ENCODE data around the gene KIRREL3. TPM values are rescaled to one million over a fixed set of nuclear protein-coding genes. Genes with fewer than 3 reads are reported as not detected.

KIRREL3 gene
- total RNA-seq, 1 donor from 2014 or later: under 0.01 TPM

DNA sequence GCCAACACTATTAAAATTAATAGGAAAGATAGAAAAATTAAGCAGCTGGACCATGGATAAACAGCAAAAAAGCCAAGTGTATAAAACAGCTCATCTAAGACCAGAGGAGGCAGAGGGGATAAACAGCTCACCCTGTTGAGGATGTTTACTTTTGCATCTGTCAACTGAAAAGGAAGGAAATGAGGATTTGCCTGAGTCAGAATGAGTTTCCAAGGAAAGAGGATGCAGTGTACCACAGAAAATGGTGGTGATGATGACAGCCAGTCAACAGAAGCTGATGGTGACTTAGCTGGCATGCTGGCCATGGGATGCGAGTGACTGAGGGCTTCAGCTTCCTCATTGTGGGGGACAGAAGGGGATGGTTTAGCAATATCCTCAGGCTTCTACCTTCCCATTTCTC, 183.5 kb downstream of the KIRREL3 start:
- no peak overlapping the region for H3K27ac ChIP-seq (ENCODE audit: low read depth, low read length)
- no peaks in the 10 kb centered on the region for H3K36me3 ChIP-seq (ENCODE audit: control insufficient read depth in 3 of 3, insufficient read depth in 3 of 3, low read length in 3 of 3)
- H3K4me3 ChIP-seq (ENCODE audit: low read length in 3 of 3): no peak overlapping the region
- H3K9ac ChIP-seq (ENCODE audit: low read depth in 1 of 3, low read length in 3 of 3): no peak overlapping the region
- no peaks in the 10 kb centered on the region for H3K4me1 ChIP-seq (ENCODE audit: control insufficient read depth in 3 of 3, insufficient read depth in 3 of 3, low read length in 3 of 3)
- no peaks in the 10 kb centered on the region for H3K9me3 ChIP-seq (ENCODE audit: control insufficient read depth in 3 of 3, low read length in 3 of 3)
- H3K27me3 ChIP-seq (ENCODE audit: control insufficient read depth in 3 of 3, insufficient read depth in 3 of 3, low read length in 3 of 3): peaks cover 0 to 12% (median 8%) of the 10 kb centered on the region in 3 donors

DNA sequence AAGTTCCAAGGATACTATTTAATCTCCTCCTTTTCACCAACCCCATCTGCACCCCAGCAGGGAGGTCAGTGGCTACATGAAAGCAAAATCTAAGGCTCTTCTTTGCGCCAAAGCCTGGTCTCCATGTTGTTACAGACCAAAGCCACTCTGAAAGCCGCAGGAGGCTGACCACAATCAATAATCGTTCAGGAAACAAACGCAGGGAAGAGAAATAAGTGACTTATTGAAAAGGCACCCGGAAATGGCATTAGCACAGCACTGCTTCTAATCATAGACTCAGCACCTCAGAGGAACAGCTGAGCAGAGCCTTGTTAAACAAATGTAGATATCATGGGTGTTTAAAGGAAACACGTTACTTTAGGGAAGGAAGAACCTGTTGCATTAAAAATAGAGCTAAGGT, 183.9 kb downstream of the KIRREL3 start:
- Histone ChIP-seq H3K36me3 (ENCODE audit: control insufficient read depth in 3 of 3, insufficient read depth in 3 of 3, low read length in 3 of 3) (no peaks in the 10 kb centered on the region), H3K4me1 (ENCODE audit: control insufficient read depth in 3 of 3, insufficient read depth in 3 of 3, low read length in 3 of 3) (no peaks in the 10 kb centered on the region), H3K9ac (ENCODE audit: low read depth in 1 of 3, low read length in 3 of 3) (no peak overlapping the region), H3K9me3 (ENCODE audit: control insufficient read depth in 3 of 3, low read length in 3 of 3) (no peaks in the 10 kb centered on the region), H3K4me3 (ENCODE audit: low read length in 3 of 3) (no peak overlapping the region), H3K27me3 (ENCODE audit: control insufficient read depth in 3 of 3, insufficient read depth in 3 of 3, low read length in 3 of 3) (peaks cover 0 to 12% (median 8%) of the 10 kb centered on the region in 3 donors), H3K27ac (ENCODE audit: low read depth, low read length) (no peak overlapping the region)

DNA sequence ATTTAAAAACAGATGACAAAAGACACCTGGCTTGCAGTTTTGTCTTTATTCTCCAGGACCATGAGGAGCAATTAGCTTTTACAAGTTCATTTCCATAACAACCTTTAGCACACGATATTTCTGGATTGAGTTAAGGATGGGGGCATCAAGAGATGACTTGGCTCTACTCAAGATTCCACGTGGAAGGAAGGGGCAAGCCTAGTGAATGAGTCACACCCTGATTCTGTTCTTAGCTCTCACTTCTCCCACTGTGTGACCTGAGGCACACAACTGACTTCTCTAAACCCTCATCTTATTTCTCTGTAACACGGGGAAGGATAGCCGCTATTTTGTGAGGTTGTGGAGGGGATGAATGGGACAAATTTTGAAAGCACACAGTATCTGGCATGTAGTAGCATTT, 185.5 kb downstream of the KIRREL3 start:
- Histone ChIP-seq H3K4me1 (ENCODE audit: control insufficient read depth in 3 of 3, insufficient read depth in 3 of 3, low read length in 3 of 3) (no peaks in the 10 kb centered on the region), H3K27ac (ENCODE audit: low read depth, low read length) (no peak overlapping the region), H3K4me3 (ENCODE audit: low read length in 3 of 3) (no peak overlapping the region), H3K36me3 (ENCODE audit: control insufficient read depth in 3 of 3, insufficient read depth in 3 of 3, low read length in 3 of 3) (no peaks in the 10 kb centered on the region), H3K9me3 (ENCODE audit: control insufficient read depth in 3 of 3, low read length in 3 of 3) (no peaks in the 10 kb centered on the region), H3K27me3 (ENCODE audit: control insufficient read depth in 3 of 3, insufficient read depth in 3 of 3, low read length in 3 of 3) (peaks cover 0 to 13% (median 7%) of the 10 kb centered on the region in 3 donors), H3K9ac (ENCODE audit: low read depth in 1 of 3, low read length in 3 of 3) (no peak overlapping the region)

DNA sequence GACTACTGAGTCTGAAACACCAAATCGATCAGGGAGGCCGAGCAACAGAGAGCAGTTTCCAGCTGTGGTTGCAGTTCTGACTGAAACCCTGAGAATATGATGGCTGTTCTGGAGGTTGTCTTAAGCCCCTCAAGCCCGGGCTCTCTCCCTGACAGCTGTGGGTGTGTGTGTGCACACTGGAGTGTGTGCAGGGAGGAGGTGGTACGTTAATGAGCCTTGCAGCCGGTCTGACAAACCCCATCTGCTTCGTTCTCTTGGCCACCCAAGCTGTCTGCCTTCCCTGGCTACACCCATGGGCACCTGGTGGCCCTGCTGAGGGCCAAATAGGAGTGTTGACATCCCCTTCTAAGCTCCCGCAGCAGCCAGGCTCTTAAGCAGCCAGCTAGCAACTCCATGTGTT, 189.8 kb downstream of the KIRREL3 start:
- Histone ChIP-seq H3K27me3 (ENCODE audit: control insufficient read depth in 3 of 3, insufficient read depth in 3 of 3, low read length in 3 of 3) (peaks cover 0 to 5% (median 2%) of the 10 kb centered on the region in 3 donors), H3K36me3 (ENCODE audit: control insufficient read depth in 3 of 3, insufficient read depth in 3 of 3, low read length in 3 of 3) (no peaks in the 10 kb centered on the region), H3K9me3 (ENCODE audit: control insufficient read depth in 3 of 3, low read length in 3 of 3) (no peaks in the 10 kb centered on the region), H3K9ac (ENCODE audit: low read depth in 1 of 3, low read length in 3 of 3) (no peak overlapping the region), H3K4me1 (ENCODE audit: control insufficient read depth in 3 of 3, insufficient read depth in 3 of 3, low read length in 3 of 3) (no peaks in the 10 kb centered on the region), H3K4me3 (ENCODE audit: low read length in 3 of 3) (no peak overlapping the region), H3K27ac (ENCODE audit: low read depth, low read length) (no peak overlapping the region)

DNA sequence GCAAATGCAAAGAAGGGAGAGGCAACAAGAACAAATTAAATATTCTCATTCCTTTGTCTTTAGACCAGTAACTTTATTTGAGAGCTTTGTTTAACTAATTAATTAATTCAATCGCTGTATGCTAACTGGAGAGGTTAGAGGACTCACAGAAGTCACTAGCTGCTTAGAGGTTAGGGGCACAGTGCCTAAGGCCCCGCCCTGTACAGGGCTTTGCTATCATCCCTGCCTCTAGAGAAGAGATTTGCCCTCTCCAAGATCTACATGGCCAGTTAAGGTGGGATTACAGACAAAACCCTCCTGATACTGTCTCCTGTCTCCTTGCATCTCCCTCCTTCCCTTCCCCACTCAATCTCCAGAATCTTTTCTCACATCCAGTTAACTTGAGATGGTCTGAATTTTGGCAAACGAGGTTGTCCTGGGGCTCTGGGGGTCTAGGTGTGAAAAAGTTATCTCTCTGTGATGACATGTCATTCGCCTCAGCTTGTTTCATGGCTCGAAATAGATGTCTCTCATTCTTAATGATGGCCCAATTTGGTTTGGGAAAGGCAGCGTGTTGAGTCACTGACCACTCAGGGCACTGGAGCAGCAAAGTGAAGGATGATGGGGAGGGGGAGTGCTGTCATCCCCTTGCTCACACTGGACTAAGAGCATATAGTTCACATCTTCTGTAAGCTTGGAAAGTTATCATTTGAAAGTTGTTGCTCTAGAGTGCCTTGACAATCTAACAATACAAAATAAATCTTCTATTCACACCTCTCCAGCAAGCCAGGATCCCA, 190.9 kb downstream of the KIRREL3 start:
- Histone ChIP-seq H3K4me3 (ENCODE audit: low read length in 3 of 3) (no peak overlapping the region), H3K4me1 (ENCODE audit: control insufficient read depth in 3 of 3, insufficient read depth in 3 of 3, low read length in 3 of 3) (no peaks in the 10 kb centered on the region), H3K9ac (ENCODE audit: low read depth in 1 of 3, low read length in 3 of 3) (no peak overlapping the region), H3K27ac (ENCODE audit: low read depth, low read length) (no peak overlapping the region), H3K36me3 (ENCODE audit: control insufficient read depth in 3 of 3, insufficient read depth in 3 of 3, low read length in 3 of 3) (no peaks in the 10 kb centered on the region), H3K9me3 (ENCODE audit: control insufficient read depth in 3 of 3, low read length in 3 of 3) (no peaks in the 10 kb centered on the region), H3K27me3 (ENCODE audit: control insufficient read depth in 3 of 3, insufficient read depth in 3 of 3, low read length in 3 of 3) (peaks cover 0 to 5% (median under 1%) of the 10 kb centered on the region in 3 donors)

DNA sequence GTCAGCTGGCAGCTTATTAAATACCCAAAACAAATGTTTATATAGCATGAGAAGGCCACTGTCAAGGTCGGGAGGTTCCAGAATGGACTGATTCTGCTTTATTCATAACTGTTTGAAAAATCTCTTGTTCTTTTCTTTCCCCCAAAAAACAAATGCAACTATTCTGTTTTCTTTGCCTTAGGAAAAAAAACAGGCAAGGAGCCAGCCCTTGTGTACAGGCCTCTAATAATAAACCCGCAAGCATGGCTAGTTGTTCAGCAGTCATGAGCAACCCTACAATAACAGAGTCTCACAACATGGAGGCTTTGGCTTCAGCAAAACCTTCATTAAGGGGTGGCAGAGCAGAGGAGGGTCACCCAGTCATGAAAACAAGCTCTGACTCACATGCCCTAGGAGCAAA, 191.7 kb downstream of the KIRREL3 start:
- Histone ChIP-seq H3K36me3 (ENCODE audit: control insufficient read depth in 3 of 3, insufficient read depth in 3 of 3, low read length in 3 of 3) (no peaks in the 10 kb centered on the region), H3K4me3 (ENCODE audit: low read length in 3 of 3) (no peak overlapping the region), H3K27me3 (ENCODE audit: control insufficient read depth in 3 of 3, insufficient read depth in 3 of 3, low read length in 3 of 3) (peaks cover 0 to 5% (median 0%) of the 10 kb centered on the region in 3 donors), H3K27ac (ENCODE audit: low read depth, low read length) (no peak overlapping the region), H3K4me1 (ENCODE audit: control insufficient read depth in 3 of 3, insufficient read depth in 3 of 3, low read length in 3 of 3) (no peaks in the 10 kb centered on the region), H3K9me3 (ENCODE audit: control insufficient read depth in 3 of 3, low read length in 3 of 3) (no peaks in the 10 kb centered on the region), H3K9ac (ENCODE audit: low read depth in 1 of 3, low read length in 3 of 3) (no peak overlapping the region)

DNA sequence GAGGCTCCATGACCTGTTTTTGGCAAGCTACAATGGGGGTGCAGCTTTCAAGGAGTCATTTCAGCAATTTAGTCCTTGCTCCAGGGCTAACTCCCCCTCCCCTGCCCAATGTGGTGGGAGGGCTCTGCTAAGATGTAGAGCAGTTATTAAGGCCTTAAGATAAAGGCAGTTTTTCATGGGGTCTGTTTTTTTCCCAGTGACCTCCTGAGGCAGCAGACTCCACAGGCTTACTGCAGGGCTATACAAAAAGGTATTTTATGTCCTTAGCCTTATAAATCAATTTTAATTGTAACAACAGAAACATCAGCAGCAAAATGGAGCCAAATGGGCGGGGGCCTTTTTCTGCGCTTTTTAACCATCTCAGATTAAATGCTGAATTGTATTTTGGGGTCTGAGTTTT, 192.3 kb downstream of the KIRREL3 start:
- Histone ChIP-seq H3K9ac (ENCODE audit: low read depth in 1 of 3, low read length in 3 of 3) (no peak overlapping the region), H3K27ac (ENCODE audit: low read depth, low read length) (no peak overlapping the region), H3K4me3 (ENCODE audit: low read length in 3 of 3) (no peak overlapping the region), H3K4me1 (ENCODE audit: control insufficient read depth in 3 of 3, insufficient read depth in 3 of 3, low read length in 3 of 3) (no peaks in the 10 kb centered on the region), H3K36me3 (ENCODE audit: control insufficient read depth in 3 of 3, insufficient read depth in 3 of 3, low read length in 3 of 3) (no peaks in the 10 kb centered on the region), H3K9me3 (ENCODE audit: control insufficient read depth in 3 of 3, low read length in 3 of 3) (no peaks in the 10 kb centered on the region), H3K27me3 (ENCODE audit: control insufficient read depth in 3 of 3, insufficient read depth in 3 of 3, low read length in 3 of 3) (peaks cover 0 to 5% (median 0%) of the 10 kb centered on the region in 3 donors)

DNA sequence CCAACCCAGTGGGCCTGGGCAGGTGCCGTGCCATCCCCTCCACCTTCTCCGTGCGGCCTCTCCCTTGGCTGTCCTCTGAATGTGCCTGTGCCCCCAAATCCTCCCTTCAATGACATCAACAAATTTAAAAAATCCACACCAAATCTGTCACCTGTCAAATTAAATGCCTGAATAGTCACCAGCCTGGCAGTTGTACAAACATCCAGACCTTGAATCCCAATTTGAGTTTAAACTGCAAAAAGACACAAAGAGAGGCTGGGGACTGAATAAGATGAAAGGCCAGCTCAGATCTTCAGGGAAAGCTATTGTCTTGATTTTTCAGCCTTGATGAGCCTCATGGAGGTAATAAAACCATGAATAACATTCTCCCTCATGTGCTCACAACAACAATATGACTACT, 194.7 kb downstream of the KIRREL3 start:
- Histone ChIP-seq H3K36me3 (ENCODE audit: control insufficient read depth in 3 of 3, insufficient read depth in 3 of 3, low read length in 3 of 3) (no peaks in the 10 kb centered on the region), H3K9ac (ENCODE audit: low read depth in 1 of 3, low read length in 3 of 3) (no peak overlapping the region), H3K4me1 (ENCODE audit: control insufficient read depth in 3 of 3, insufficient read depth in 3 of 3, low read length in 3 of 3) (no peaks in the 10 kb centered on the region), H3K9me3 (ENCODE audit: control insufficient read depth in 3 of 3, low read length in 3 of 3) (no peaks in the 10 kb centered on the region), H3K4me3 (ENCODE audit: low read length in 3 of 3) (no peak overlapping the region), H3K27me3 (ENCODE audit: control insufficient read depth in 3 of 3, insufficient read depth in 3 of 3, low read length in 3 of 3) (peaks cover 0 to 6% (median 0%) of the 10 kb centered on the region in 3 donors), H3K27ac (ENCODE audit: low read depth, low read length) (no peak overlapping the region)

DNA sequence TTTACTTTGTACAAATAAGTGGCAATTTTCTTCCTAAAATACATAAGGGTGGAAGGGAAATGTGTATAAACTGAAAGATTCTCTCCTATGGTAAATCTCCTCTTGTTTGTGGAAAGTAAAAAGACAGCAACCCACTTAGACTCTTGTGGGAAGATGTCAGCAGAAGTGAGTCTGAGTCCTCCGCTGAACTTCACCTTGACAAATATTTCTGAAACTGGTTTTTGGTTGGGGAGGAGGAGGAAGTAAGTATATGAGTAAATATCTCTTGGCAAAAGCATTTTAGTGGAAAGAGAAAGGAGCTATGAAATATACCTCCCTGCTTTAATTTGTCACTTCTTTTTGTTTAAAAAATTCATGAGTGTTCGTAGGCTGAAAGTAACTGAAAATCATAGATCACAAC, 196.2 kb downstream of the KIRREL3 start:
- no peak overlapping the region for H3K4me3 ChIP-seq (ENCODE audit: low read length in 3 of 3)
- no peak overlapping the region for H3K27ac ChIP-seq (ENCODE audit: low read depth, low read length)
- no peaks in the 10 kb centered on the region for H3K9me3 ChIP-seq (ENCODE audit: control insufficient read depth in 3 of 3, low read length in 3 of 3)
- peaks cover 0 to 3% (median 0%) of the 10 kb centered on the region in 3 donors for H3K27me3 ChIP-seq (ENCODE audit: control insufficient read depth in 3 of 3, insufficient read depth in 3 of 3, low read length in 3 of 3)
- no peaks in the 10 kb centered on the region for H3K4me1 ChIP-seq (ENCODE audit: control insufficient read depth in 3 of 3, insufficient read depth in 3 of 3, low read length in 3 of 3)
- H3K36me3 ChIP-seq (ENCODE audit: control insufficient read depth in 3 of 3, insufficient read depth in 3 of 3, low read length in 3 of 3): no peaks in the 10 kb centered on the region
- H3K9ac ChIP-seq (ENCODE audit: low read depth in 1 of 3, low read length in 3 of 3): no peak overlapping the region

DNA sequence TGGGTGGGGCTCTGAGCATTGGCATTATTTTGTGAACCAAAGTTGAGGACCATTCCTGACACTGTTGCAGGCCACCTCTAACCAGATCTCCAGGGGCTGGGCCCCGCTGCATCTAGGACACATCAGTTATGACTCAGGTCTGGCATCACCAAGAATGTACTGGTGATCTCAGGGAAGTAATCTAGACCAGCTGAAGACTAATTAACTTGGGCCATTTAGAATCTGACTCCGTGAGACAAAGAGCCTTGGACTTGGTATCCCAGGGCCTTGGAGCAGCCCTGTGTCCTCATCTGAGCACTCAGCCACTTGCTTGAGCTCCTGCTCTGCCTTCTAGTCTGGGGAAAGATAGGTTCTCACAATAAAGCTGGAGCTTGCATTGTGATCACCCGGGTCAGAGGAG, 200.6 kb downstream of the KIRREL3 start:
- no peak overlapping the region for H3K9ac ChIP-seq (ENCODE audit: low read depth in 1 of 3, low read length in 3 of 3)
- H3K27me3 ChIP-seq (ENCODE audit: control insufficient read depth in 3 of 3, insufficient read depth in 3 of 3, low read length in 3 of 3): peaks cover 0 to 3% (median 0%) of the 10 kb centered on the region in 3 donors
- H3K27ac ChIP-seq (ENCODE audit: low read depth, low read length): no peak overlapping the region
- H3K4me1 ChIP-seq (ENCODE audit: control insufficient read depth in 3 of 3, insufficient read depth in 3 of 3, low read length in 3 of 3): no peaks in the 10 kb centered on the region
- no peak overlapping the region for H3K4me3 ChIP-seq (ENCODE audit: low read length in 3 of 3)
- no peaks in the 10 kb centered on the region for H3K9me3 ChIP-seq (ENCODE audit: control insufficient read depth in 3 of 3, low read length in 3 of 3)
- no peaks in the 10 kb centered on the region for H3K36me3 ChIP-seq (ENCODE audit: control insufficient read depth in 3 of 3, insufficient read depth in 3 of 3, low read length in 3 of 3)
